Activated CD8-positive, alpha-beta T cell treated with anti-CD3 and anti-CD28 coated beads for 36 hours (primary cell): ENCODE results near the gene TBATA. TPM values are rescaled to one million over a fixed set of nuclear protein-coding genes. Genes with fewer than 3 reads are reported as not detected.
A peak's percentile ranks its signal among the peaks of the same experiment; 100 is the strongest.

Experiments used
- ATAC-seq: fragments of 200-7000 bp; cut with Tn5 transposase; one replicate; pipeline ENCODE4 v1.10.0; 2021; ENCODE audit warnings: mild to moderate bottlenecking, moderate library complexity
- CTCF ChIA-PET: fragments of 350-600 bp; sonication (Branson Sonifier 250); formaldehyde crosslinking; loops from one replicate; lab custom pipeline; 2021; ENCODE audit warnings: antibody characterized with exemption; lab: Charles Lee
- POLR2A ChIA-PET: fragments of 350-600 bp; sonication (Branson Sonifier 250); formaldehyde crosslinking; loops from one replicate; lab custom pipeline; 2021; ENCODE audit warnings: antibody characterized with exemption; lab: Charles Lee
- DNase-seq: peaks from one replicate; pipeline ENCODE4 v3.0.0-alpha.2; 2020
- H3K27ac Mint-ChIP-seq: one replicate; pipeline ENCODE4 v1.8.0; 2021; ENCODE audit warnings: mild to moderate bottlenecking, mixed read lengths
- H3K27me3 Mint-ChIP-seq: one replicate; pipeline ENCODE4 v1.8.0; 2021; ENCODE audit warnings: mixed read lengths
- H3K36me3 Mint-ChIP-seq: one replicate; pipeline ENCODE4 v1.8.0; 2021; ENCODE audit warnings: low read depth, mixed read lengths
- H3K4me1 Mint-ChIP-seq: one replicate; pipeline ENCODE4 v1.8.0; 2021; ENCODE audit warnings: low read depth, mixed read lengths
- H3K4me3 Mint-ChIP-seq: one replicate; pipeline ENCODE4 v1.8.0; 2021; ENCODE audit warnings: mild to moderate bottlenecking, moderate library complexity, mixed read lengths
- H3K9me3 Mint-ChIP-seq: one replicate; pipeline ENCODE4 v1.8.0; 2021; ENCODE audit warnings: mixed read lengths
- CTCF ChIP-seq: fragments of 200-600 bp; IDR thresholded peaks from one replicate; pipeline ENCODE4 v1.8.0; 2022; ENCODE audit warnings: antibody characterized with exemption, mild to moderate bottlenecking
- intact Hi-C: fragments of 100-400 bp; cut with micrococcal nuclease; formaldehyde crosslinking; loops from one replicate; pipeline ENCODE4 v1.10.0; 2022
- total RNA-seq, 2 experiments: library from RNA; stranded (reverse); gene quantifications; one replicate each; pipeline ENCODE4 v1.2.3, GENCODE V29; 2021

TBATA gene
- total RNA-seq, 2 experiments from 2014 or later, result not detected

DNA sequence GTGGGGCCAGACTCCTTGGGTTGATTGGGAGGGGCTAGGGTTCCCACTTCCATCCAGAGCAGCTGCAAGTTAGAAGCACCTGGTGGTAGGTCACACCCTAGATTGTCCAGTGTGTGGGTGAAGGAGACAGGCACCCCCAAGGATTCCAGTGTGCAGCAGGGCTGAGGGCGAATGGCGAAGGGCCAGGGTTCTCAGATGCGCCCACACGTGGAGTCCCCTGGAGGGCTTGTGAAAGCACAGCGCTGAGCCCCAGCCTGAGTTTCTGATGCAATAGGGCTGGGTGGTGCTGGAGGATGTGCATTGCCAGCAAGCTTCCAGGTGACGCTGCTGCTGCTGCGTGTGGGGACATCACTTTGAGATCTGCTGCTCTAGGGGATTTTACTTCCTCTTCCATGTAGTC is 25.4 kb downstream of the TBATA start:
- Mint-ChIP-seq H3K9me3 (no peaks in the 10 kb centered on the region), H3K4me3 (no peak overlapping the region), H3K27ac (no peak overlapping the region), H3K36me3 (no peaks in the 10 kb centered on the region), H3K27me3 (no peaks in the 10 kb centered on the region), H3K4me1 (peaks cover 8% of the 10 kb centered on the region)
- intact Hi-C loops, result loop anchor here (2.0 kb wide), 2 partner anchors 141 to 209 kb away; no protein-coding TSS in a partner anchor
- peak; percentile 50 for DNase-seq
- ChIA-PET POLR2A (interaction anchor here (0.6 kb wide), 1 partner anchor 29 kb away, joined by 3 read pairs; no protein-coding TSS in a partner anchor), CTCF (interaction anchor here (0.9 to 9.3 kb wide), 25 partner anchors 10 to 299 kb away, joined by 3 to 83 read pairs (median 5); no protein-coding TSS in a partner anchor)
- peak; percentile 71 for ATAC-seq
- no peak for TF ChIP-seq CTCF

GRCh38 chr10:70758757-70759514 is 26.2 kb downstream of the TBATA start:
- Mint-ChIP-seq H3K27me3 (no peaks in the 10 kb centered on the region), H3K36me3 (no peaks in the 10 kb centered on the region), H3K27ac (peak overlapping the region; percentile 17), H3K9me3 (no peaks in the 10 kb centered on the region), H3K4me3 (no peak overlapping the region), H3K4me1 (peaks cover 8% of the 10 kb centered on the region)
- intact Hi-C loops, result loop anchor here (2.0 kb wide), 2 partner anchors 140 to 208 kb away; no protein-coding TSS in a partner anchor
- DNase-seq, result peak; percentile 82
- ChIA-PET CTCF (interaction anchor here (0.6 to 9.3 kb wide), 39 partner anchors 11 to 298 kb away, joined by 3 to 83 read pairs (median 3); no protein-coding TSS in a partner anchor), POLR2A (interaction anchor here (0.8 kb wide), 1 partner anchor 183 kb away, joined by 3 read pairs; no protein-coding TSS in a partner anchor)
- peak; percentile 67 for ATAC-seq
- peak; percentile 84 for TF ChIP-seq CTCF

DNA sequence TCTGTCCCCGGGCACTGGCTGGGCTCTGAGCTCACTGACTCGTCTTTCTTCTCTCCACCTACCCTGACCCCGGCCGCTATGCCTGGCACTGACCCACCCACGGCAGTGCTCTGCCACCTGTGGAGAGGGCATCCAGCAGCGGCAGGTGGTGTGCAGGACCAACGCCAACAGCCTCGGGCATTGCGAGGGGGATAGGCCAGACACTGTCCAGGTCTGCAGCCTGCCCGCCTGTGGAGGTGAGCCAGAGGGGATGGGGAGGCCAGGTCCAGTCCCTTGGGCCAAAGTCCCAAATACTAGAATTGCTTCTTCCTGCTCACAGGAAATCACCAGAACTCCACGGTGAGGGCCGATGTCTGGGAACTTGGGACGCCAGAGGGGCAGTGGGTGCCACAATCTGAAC is 27.3 kb downstream of the TBATA start:
- ChIA-PET CTCF (interaction anchor here (0.7 to 9.3 kb wide), 14 partner anchors 12 to 227 kb away, joined by 3 to 83 read pairs (median 4); no protein-coding TSS in a partner anchor), POLR2A (no interaction called here)
- Mint-ChIP-seq H3K27me3 (no peaks in the 10 kb centered on the region), H3K36me3 (no peaks in the 10 kb centered on the region), H3K4me1 (peaks cover 8% of the 10 kb centered on the region), H3K27ac (no peak overlapping the region), H3K4me3 (no peak overlapping the region), H3K9me3 (no peaks in the 10 kb centered on the region)
- intact Hi-C loops, result loop anchor here (2.0 kb wide), 2 partner anchors 139 to 207 kb away; no protein-coding TSS in a partner anchor
- DNase-seq (no peak), ATAC-seq (no peak)
- no peak for TF ChIP-seq CTCF

DNA sequence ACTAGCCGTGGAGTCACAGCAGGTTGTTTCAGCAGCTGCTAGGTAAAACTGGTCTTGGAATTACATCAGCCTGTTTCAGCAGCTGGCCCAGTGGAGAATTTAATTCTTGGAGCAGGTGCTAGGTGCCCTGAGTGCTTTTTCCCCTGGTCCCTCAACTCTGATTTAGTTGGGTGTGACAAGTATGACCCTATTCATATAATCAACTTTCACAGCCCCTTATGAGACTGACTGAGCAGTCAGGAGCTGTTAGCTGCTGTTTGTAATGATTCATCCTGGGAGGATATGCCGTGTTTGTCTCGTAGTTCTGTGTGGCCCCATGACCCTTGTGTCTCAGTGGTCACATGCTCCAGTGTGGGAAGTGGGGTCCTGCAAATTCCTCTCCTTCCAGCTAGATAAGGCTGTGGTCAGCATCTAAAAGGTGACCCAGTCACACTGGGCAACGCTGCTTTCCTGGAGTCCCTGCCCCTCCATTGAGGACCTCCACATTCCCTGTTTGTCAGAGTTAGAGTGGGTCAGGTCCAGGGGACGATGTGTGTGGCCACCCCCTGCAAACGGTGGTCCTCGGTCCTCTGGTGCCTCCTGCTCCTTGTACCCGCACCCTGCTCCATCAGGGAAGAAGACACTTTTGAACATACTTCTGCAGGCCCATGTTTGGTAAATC is 28.3 kb downstream of the TBATA start:
- no peak for TF ChIP-seq CTCF
- POLR2A ChIA-PET, result no interaction called here

More for the DNA sequence above, 28.3 kb downstream of the TBATA start:
- intact Hi-C loops, result no loop called here
- no peak overlapping the region for H3K27ac Mint-ChIP-seq
- no peaks in the 10 kb centered on the region for H3K9me3 Mint-ChIP-seq
- CTCF ChIA-PET, result interaction anchor here (1.6 to 9.3 kb wide), 4 partner anchors 14 to 206 kb away, joined by 5 to 83 read pairs (median 20); no protein-coding TSS in a partner anchor
- no peaks in the 10 kb centered on the region for H3K36me3 Mint-ChIP-seq
- H3K4me1 Mint-ChIP-seq, result peaks cover 8% of the 10 kb centered on the region
- DNase-seq (no peak), ATAC-seq (no peak)
- H3K4me3 Mint-ChIP-seq, result no peak overlapping the region
- H3K27me3 Mint-ChIP-seq, result no peaks in the 10 kb centered on the region
